ENCODE data around the gene RBX1.

Gene RBX1

DNA sequence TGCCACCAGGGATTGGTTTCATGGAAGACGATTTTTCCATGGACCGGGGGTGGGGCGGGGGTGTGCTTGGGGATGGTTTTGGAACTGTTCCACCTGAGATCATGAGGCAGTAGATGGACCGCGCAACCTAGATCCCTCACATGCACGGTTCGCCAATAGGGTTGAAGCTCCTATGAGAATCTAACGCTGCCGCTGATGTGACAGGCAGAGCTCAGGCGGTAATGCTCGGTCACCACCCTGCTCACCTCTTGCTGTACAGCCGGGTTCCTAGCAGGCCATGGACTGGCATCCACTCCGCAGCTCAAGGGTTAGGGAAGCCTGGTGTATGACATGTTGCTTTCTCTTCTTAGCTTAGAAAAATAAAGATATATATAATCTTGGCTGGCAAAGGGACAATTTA, 22.0 kb downstream of the RBX1 start:
- Histone ChIP-seq H3K27me3 (ENCODE audit: insufficient read depth, low read depth, severe bottlenecking) (no peaks in the 10 kb centered on the region), H3K4me3 (ENCODE audit: low read depth, low read length) (no peak overlapping the region), H3K27ac (no peak overlapping the region), H3K9me3 (ENCODE audit: severe bottlenecking) (no peaks in the 10 kb centered on the region), H3K36me3 (peaks cover 20% of the 10 kb centered on the region)
- no peak for DNase-seq
- TF ChIP-seq, protein P1, sequence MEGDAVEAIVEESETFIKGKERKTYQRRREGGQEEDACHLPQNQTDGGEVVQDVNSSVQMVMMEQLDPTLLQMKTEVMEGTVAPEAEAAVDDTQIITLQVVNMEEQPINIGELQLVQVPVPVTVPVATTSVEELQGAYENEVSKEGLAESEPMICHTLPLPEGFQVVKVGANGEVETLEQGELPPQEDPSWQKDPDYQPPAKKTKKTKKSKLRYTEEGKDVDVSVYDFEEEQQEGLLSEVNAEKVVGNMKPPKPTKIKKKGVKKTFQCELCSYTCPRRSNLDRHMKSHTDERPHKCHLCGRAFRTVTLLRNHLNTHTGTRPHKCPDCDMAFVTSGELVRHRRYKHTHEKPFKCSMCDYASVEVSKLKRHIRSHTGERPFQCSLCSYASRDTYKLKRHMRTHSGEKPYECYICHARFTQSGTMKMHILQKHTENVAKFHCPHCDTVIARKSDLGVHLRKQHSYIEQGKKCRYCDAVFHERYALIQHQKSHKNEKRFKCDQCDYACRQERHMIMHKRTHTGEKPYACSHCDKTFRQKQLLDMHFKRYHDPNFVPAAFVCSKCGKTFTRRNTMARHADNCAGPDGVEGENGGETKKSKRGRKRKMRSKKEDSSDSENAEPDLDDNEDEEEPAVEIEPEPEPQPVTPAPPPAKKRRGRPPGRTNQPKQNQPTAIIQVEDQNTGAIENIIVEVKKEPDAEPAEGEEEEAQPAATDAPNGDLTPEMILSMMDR (IDR thresholded peaks at IDR 0.05; ENCODE audit: low read depth, low read length): no peak

GRCh38 chr22:40975366-40975765, 24.2 kb downstream of the RBX1 start:
- TF ChIP-seq, protein P1 (IDR thresholded peaks at IDR 0.05; ENCODE audit: low read depth, low read length): no peak
- Histone ChIP-seq H3K4me3 (ENCODE audit: low read depth, low read length) (no peak overlapping the region), H3K27ac (no peak overlapping the region), H3K36me3 (peaks cover 6% of the 10 kb centered on the region; the same call in 1 of the 2 replicates), H3K27me3 (ENCODE audit: insufficient read depth, low read depth, severe bottlenecking) (no peaks in the 10 kb centered on the region), H3K9me3 (ENCODE audit: severe bottlenecking) (no peaks in the 10 kb centered on the region)
- DNase-seq: no peak

DNA sequence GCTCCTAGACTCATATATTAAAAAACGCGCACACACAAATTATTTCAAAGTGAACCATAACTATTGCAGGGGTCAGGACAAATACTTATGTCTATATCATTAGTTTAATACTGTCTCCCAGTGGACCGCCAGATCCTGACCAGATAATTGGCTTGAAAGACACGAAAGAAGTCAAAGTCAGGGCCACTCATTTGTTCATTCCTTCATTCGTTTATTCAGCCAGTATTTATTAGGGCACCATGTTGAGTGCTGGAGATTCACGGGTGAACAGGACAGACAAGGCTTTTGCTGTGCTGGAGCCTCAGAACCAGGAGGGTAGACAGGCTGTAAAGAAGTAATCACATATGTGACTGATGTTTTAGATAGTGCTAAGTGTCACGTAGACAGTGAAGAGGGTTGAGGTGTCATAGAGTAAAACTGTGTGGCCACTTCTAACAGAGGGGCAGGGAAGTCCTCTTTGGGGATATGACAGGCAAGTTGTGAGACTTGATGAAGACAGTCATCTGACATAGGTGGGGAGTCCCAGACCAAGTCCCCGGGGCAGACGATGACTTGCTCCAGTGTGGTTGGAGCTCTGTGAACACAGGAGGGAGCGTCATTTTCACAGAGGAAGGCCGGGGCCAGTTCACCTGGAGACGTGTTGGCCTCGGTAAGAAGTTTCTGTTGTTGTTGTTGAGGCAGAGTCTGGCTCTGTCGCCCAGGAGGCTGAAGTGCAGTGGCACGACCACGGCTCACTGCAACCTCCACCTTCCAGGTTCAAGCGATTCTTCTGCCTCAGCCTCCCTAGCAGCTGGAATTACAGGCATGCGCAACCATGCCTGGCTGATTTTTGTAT, 25.9 kb downstream of the RBX1 start:
- H3K36me3 ChIP-seq: peaks cover 6% of the 10 kb centered on the region; the same call in 1 of the 2 replicates
- no peak overlapping the region for H3K27ac ChIP-seq
- H3K4me3 ChIP-seq (ENCODE audit: low read depth, low read length): no peak overlapping the region
- H3K27me3 ChIP-seq (ENCODE audit: insufficient read depth, low read depth, severe bottlenecking): no peaks in the 10 kb centered on the region
- no peaks in the 10 kb centered on the region for H3K9me3 ChIP-seq (ENCODE audit: severe bottlenecking)
- TF ChIP-seq, protein P1 (IDR thresholded peaks at IDR 0.05; ENCODE audit: low read depth, low read length): no peak
- no peak for DNase-seq

GRCh38 chr22:40979198-40979597, 28.0 kb downstream of the RBX1 start:
- no peaks in the 10 kb centered on the region for H3K36me3 ChIP-seq
- no peaks in the 10 kb centered on the region for H3K9me3 ChIP-seq (ENCODE audit: severe bottlenecking)
- no peaks in the 10 kb centered on the region for H3K27me3 ChIP-seq (ENCODE audit: insufficient read depth, low read depth, severe bottlenecking)
- DNase-seq: no peak
- H3K27ac ChIP-seq: no peak overlapping the region
- TF ChIP-seq, protein P1 (IDR thresholded peaks at IDR 0.05; ENCODE audit: low read depth, low read length): no peak
- H3K4me3 ChIP-seq (ENCODE audit: low read depth, low read length): no peak overlapping the region

GRCh38 chr22:40979871-40980270, 28.7 kb downstream of the RBX1 start:
- Histone ChIP-seq H3K4me3 (ENCODE audit: low read depth, low read length) (no peak overlapping the region), H3K9me3 (ENCODE audit: severe bottlenecking) (no peaks in the 10 kb centered on the region), H3K36me3 (no peaks in the 10 kb centered on the region), H3K27ac (no peak overlapping the region), H3K27me3 (ENCODE audit: insufficient read depth, low read depth, severe bottlenecking) (no peaks in the 10 kb centered on the region)
- TF ChIP-seq, protein P1 (IDR thresholded peaks at IDR 0.05; ENCODE audit: low read depth, low read length): no peak
- DNase-seq: no peak
